ENCODE results near the gene LUM. TPM values are rescaled to one million over a fixed set of nuclear protein-coding genes. Genes with fewer than 3 reads are reported as not detected.
A peak's percentile ranks its signal among the peaks of the same experiment; 100 is the strongest.

Gene LUM
- total RNA-seq, 1 donor from 2014 or later, result 396 TPM

DNA sequence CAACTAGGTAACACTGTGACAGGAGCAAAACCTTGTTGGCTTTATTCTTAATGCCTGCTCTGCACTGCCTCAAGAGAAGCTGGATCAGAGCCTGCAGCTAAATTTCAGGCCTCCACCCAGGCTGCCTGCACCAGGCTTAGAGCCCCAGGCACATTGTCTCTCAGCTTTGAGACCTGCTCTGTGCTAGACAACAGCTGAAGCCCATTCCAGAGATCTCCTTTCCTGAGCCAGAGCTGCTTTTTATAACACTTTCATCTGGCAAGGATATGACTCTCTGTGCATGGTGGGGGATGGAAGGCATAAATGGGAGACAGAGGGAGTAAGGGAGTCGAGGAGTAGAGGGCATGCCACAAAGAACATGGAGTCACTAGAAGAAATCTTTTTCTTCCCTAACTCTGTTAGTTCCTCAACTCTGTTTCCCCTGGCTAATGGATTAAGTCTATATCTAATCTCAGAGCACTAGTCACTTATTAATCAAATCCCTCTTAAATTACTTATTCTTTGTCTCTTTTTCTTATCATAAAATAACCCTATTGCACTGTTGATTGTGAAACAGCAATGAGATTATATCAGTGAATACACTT lies 27.1 kb upstream of the LUM start:
- no peak overlapping the region for H3K27ac ChIP-seq (ENCODE audit: low read depth, low read length)
- H3K27me3 ChIP-seq (ENCODE audit: control insufficient read depth in 3 of 3, insufficient read depth in 3 of 3, low read length in 3 of 3), result no peaks in the 10 kb centered on the region
- no peak overlapping the region for H3K4me3 ChIP-seq (ENCODE audit: low read length in 3 of 3)
- H3K4me1 ChIP-seq (ENCODE audit: control insufficient read depth in 3 of 3, insufficient read depth in 3 of 3, low read length in 3 of 3), result peaks cover 3 to 8% (median 4%) of the 10 kb centered on the region in 3 donors
- H3K36me3 ChIP-seq (ENCODE audit: control insufficient read depth in 3 of 3, insufficient read depth in 3 of 3, low read length in 3 of 3), result no peaks in the 10 kb centered on the region
- H3K9me3 ChIP-seq (ENCODE audit: control insufficient read depth in 3 of 3, low read length in 3 of 3), result no peaks in the 10 kb centered on the region
- H3K9ac ChIP-seq (ENCODE audit: low read depth in 1 of 3, low read length in 3 of 3), result peak overlapping the region in 1 of 3 donors; percentile 18

DNA sequence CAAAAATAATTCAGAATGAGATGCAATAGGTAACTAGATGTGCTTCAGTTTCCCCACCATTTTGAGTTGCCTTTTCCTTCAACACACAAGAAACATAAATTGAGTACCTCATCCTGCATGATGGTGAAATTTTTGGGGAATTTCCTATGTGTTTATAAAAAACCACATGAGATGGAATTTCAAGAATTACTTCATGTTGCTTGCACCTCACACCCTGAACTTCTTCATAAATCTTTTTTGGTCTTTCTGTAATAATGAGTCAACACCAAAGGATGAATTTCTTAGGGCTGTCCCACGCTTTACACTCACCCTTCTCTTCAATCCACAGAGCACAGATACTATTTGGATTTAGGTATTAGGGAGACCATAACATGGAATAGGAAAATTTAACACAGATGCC lies 22.6 kb upstream of the LUM start:
- no peak overlapping the region for H3K4me3 ChIP-seq (ENCODE audit: low read length in 3 of 3)

DNA sequence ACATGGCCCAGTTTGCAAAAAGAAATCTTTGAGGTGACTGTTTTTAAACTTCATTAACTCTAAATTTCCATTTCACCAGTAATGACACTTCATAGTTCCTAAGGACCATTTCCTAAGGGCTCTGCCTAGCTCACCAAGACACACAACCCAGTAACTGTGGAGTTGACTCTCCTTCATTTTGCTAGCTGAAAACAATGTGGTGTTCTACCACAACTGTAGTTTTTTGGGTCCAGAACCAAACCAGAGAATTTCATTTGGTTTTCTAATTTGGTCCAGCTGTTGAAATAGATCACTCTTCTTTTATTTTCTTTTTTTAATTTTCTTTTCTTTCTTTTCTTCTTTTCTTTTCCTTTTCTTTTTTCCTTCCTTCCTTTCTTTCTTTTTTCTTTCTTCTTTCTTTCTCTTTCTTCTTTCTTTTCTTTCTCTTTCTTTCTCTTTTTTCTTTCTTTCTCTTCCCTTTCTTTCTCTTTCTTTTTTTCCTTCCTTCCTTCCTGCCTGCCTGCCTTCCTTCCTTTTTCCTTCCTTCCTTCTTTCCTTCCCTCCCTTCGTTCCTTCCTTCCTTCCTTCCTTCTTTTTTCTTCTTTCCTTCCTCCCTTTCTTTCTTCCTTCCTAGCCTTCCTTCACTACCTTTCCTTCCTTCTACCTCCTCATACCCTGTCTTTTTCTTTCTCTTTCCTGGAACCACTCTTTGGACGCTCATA lies 18.5 kb upstream of the LUM start:
- Histone ChIP-seq H3K27me3 (ENCODE audit: control insufficient read depth in 3 of 3, insufficient read depth in 3 of 3, low read length in 3 of 3) (no peaks in the 10 kb centered on the region), H3K9ac (ENCODE audit: low read depth in 1 of 3, low read length in 3 of 3) (no peak overlapping the region), H3K9me3 (ENCODE audit: control insufficient read depth in 3 of 3, low read length in 3 of 3) (no peaks in the 10 kb centered on the region), H3K4me3 (ENCODE audit: low read length in 3 of 3) (no peak overlapping the region), H3K4me1 (ENCODE audit: control insufficient read depth in 3 of 3, insufficient read depth in 3 of 3, low read length in 3 of 3) (no peaks in the 10 kb centered on the region), H3K27ac (ENCODE audit: low read depth, low read length) (no peak overlapping the region), H3K36me3 (ENCODE audit: control insufficient read depth in 3 of 3, insufficient read depth in 3 of 3, low read length in 3 of 3) (no peaks in the 10 kb centered on the region)

More for the DNA sequence above, 22.6 kb upstream of the LUM start:
- H3K27me3 ChIP-seq (ENCODE audit: control insufficient read depth in 3 of 3, insufficient read depth in 3 of 3, low read length in 3 of 3), result no peaks in the 10 kb centered on the region
- peaks cover 3 to 8% (median 4%) of the 10 kb centered on the region in 3 donors for H3K4me1 ChIP-seq (ENCODE audit: control insufficient read depth in 3 of 3, insufficient read depth in 3 of 3, low read length in 3 of 3)
- H3K27ac ChIP-seq (ENCODE audit: low read depth, low read length), result no peak overlapping the region
- H3K9ac ChIP-seq (ENCODE audit: low read depth in 1 of 3, low read length in 3 of 3), result no peak overlapping the region
- no peaks in the 10 kb centered on the region for H3K36me3 ChIP-seq (ENCODE audit: control insufficient read depth in 3 of 3, insufficient read depth in 3 of 3, low read length in 3 of 3)
- no peaks in the 10 kb centered on the region for H3K9me3 ChIP-seq (ENCODE audit: control insufficient read depth in 3 of 3, low read length in 3 of 3)

DNA sequence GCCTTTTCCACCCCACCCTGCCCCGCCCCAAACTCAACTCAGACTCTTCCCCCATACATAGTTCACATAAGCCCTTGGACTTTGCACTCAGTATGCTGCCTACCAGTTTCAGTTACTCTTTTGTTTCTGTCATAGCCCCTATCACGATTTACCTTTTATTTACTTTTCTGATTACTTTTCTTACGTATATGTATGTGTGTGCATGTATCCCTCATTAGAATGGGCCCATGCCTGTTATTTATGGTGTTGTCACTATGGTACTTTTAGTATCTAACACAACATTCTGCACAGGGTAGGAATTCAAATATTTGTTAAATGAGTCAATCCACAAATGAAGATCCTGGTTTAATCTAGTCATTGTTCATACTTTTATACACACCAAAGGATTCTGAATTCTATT lies 16.5 kb upstream of the LUM start:
- Histone ChIP-seq H3K4me3 (ENCODE audit: low read length in 3 of 3) (no peak overlapping the region), H3K4me1 (ENCODE audit: control insufficient read depth in 3 of 3, insufficient read depth in 3 of 3, low read length in 3 of 3) (no peaks in the 10 kb centered on the region), H3K36me3 (ENCODE audit: control insufficient read depth in 3 of 3, insufficient read depth in 3 of 3, low read length in 3 of 3) (no peaks in the 10 kb centered on the region), H3K9me3 (ENCODE audit: control insufficient read depth in 3 of 3, low read length in 3 of 3) (no peaks in the 10 kb centered on the region), H3K27ac (ENCODE audit: low read depth, low read length) (no peak overlapping the region), H3K27me3 (ENCODE audit: control insufficient read depth in 3 of 3, insufficient read depth in 3 of 3, low read length in 3 of 3) (no peaks in the 10 kb centered on the region), H3K9ac (ENCODE audit: low read depth in 1 of 3, low read length in 3 of 3) (no peak overlapping the region)

DNA sequence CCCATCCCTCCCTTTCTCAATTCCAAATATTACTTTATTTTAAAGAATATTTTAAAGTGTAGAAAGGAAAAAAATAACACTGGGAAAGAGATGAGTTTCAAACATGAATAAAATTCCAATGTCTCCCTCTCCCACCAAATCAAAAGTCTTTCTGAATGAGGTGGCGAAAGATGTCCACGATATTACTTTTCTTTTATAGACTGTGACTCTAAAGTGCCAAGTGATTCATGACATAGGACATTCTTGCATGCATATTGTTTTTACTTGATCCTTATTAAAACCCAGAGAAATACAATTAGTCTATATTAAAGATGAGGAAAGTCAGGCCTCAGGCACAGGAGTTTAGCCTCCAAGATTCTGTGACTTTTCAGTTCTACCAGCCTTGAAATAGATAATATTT lies 16.0 kb upstream of the LUM start:
- no peaks in the 10 kb centered on the region for H3K9me3 ChIP-seq (ENCODE audit: control insufficient read depth in 3 of 3, low read length in 3 of 3)
- no peak overlapping the region for H3K4me3 ChIP-seq (ENCODE audit: low read length in 3 of 3)
- H3K4me1 ChIP-seq (ENCODE audit: control insufficient read depth in 3 of 3, insufficient read depth in 3 of 3, low read length in 3 of 3), result no peaks in the 10 kb centered on the region
- H3K9ac ChIP-seq (ENCODE audit: low read depth in 1 of 3, low read length in 3 of 3), result no peak overlapping the region
- H3K36me3 ChIP-seq (ENCODE audit: control insufficient read depth in 3 of 3, insufficient read depth in 3 of 3, low read length in 3 of 3), result no peaks in the 10 kb centered on the region
- no peaks in the 10 kb centered on the region for H3K27me3 ChIP-seq (ENCODE audit: control insufficient read depth in 3 of 3, insufficient read depth in 3 of 3, low read length in 3 of 3)
- H3K27ac ChIP-seq (ENCODE audit: low read depth, low read length), result no peak overlapping the region

DNA sequence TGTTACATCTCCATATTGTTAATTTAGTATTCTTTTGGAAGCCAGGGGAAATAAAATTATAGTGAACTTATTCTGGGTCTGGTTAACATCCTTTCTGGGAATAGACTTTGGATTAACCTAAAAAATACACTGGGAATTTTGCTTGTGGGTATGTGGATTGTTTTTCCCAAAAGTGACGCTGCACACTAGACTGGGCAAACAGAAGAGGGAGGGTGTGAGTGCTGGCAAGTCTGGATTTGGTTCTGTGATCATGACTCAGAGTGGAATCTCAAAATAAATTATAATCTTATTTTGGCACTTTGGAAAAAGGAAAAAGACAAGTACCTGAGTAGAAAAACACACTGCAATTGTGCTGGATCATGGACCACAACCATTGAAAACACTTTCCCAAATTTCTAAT lies 15.2 kb upstream of the LUM start:
- no peaks in the 10 kb centered on the region for H3K4me1 ChIP-seq (ENCODE audit: control insufficient read depth in 3 of 3, insufficient read depth in 3 of 3, low read length in 3 of 3)
- no peaks in the 10 kb centered on the region for H3K36me3 ChIP-seq (ENCODE audit: control insufficient read depth in 3 of 3, insufficient read depth in 3 of 3, low read length in 3 of 3)
- no peak overlapping the region for H3K27ac ChIP-seq (ENCODE audit: low read depth, low read length)
- no peaks in the 10 kb centered on the region for H3K27me3 ChIP-seq (ENCODE audit: control insufficient read depth in 3 of 3, insufficient read depth in 3 of 3, low read length in 3 of 3)
- no peaks in the 10 kb centered on the region for H3K9me3 ChIP-seq (ENCODE audit: control insufficient read depth in 3 of 3, low read length in 3 of 3)
- no peak overlapping the region for H3K4me3 ChIP-seq (ENCODE audit: low read length in 3 of 3)
- no peak overlapping the region for H3K9ac ChIP-seq (ENCODE audit: low read depth in 1 of 3, low read length in 3 of 3)

DNA sequence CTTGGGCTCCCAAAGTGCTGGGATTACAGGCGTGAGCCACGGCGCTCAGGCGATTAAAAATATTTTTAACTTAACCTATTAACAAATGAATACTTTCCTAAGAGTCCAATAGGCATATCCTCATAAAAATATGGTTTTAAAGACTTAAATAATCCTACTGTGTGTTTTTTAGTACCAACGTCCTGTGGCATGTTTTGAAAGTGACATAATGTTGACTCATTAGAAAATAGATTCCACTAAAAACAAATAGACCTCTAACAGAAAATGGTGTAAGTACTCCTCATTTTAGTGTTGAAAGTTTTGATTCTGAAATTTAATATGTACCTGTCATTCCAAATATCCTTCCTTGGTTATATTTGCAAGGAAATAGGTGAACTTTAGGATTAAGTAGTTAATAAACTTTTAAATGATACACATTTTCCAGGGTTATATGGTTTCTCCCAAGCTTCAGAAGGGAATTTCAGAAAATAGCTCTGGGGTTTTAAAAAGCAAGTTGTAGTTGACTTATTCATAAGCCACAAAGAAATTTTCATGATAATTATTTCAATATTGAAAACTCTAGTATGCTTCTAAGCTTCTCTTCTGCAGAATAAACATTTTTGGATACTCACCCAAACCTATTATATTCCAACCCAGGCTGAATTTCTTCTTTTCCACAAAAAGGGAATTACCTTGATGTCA lies 12.1 kb upstream of the LUM start:
- Histone ChIP-seq H3K4me1 (ENCODE audit: control insufficient read depth in 3 of 3, insufficient read depth in 3 of 3, low read length in 3 of 3) (no peaks in the 10 kb centered on the region), H3K27ac (ENCODE audit: low read depth, low read length) (no peak overlapping the region), H3K9ac (ENCODE audit: low read depth in 1 of 3, low read length in 3 of 3) (no peak overlapping the region), H3K4me3 (ENCODE audit: low read length in 3 of 3) (no peak overlapping the region), H3K27me3 (ENCODE audit: control insufficient read depth in 3 of 3, insufficient read depth in 3 of 3, low read length in 3 of 3) (no peaks in the 10 kb centered on the region), H3K9me3 (ENCODE audit: control insufficient read depth in 3 of 3, low read length in 3 of 3) (no peaks in the 10 kb centered on the region), H3K36me3 (ENCODE audit: control insufficient read depth in 3 of 3, insufficient read depth in 3 of 3, low read length in 3 of 3) (no peaks in the 10 kb centered on the region)

DNA sequence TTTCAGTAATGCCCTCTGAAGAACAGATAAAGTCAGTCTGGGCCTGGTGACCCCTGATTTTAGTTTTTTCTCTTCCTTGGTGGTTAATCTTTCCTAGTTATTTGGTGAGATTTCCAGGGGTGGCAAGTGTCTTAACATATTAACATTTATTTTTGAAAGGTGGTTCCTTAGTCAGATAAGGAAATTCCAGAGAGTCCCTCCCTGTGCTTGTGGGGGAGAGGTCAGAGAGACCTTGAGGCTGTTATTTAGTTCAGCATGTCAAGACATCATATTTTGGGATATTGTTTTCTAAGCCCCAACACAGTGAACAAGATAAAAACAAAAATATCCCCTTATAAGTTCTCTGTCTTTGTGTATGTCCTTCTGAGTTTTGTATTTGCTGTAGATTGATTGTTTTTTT lies 9.5 kb upstream of the LUM start:
- no peaks in the 10 kb centered on the region for H3K9me3 ChIP-seq (ENCODE audit: control insufficient read depth in 3 of 3, low read length in 3 of 3)
- no peaks in the 10 kb centered on the region for H3K36me3 ChIP-seq (ENCODE audit: control insufficient read depth in 3 of 3, insufficient read depth in 3 of 3, low read length in 3 of 3)
- no peaks in the 10 kb centered on the region for H3K4me1 ChIP-seq (ENCODE audit: control insufficient read depth in 3 of 3, insufficient read depth in 3 of 3, low read length in 3 of 3)
- no peak overlapping the region for H3K4me3 ChIP-seq (ENCODE audit: low read length in 3 of 3)
- no peaks in the 10 kb centered on the region for H3K27me3 ChIP-seq (ENCODE audit: control insufficient read depth in 3 of 3, insufficient read depth in 3 of 3, low read length in 3 of 3)
- no peak overlapping the region for H3K9ac ChIP-seq (ENCODE audit: low read depth in 1 of 3, low read length in 3 of 3)
- H3K27ac ChIP-seq (ENCODE audit: low read depth, low read length), result no peak overlapping the region

DNA sequence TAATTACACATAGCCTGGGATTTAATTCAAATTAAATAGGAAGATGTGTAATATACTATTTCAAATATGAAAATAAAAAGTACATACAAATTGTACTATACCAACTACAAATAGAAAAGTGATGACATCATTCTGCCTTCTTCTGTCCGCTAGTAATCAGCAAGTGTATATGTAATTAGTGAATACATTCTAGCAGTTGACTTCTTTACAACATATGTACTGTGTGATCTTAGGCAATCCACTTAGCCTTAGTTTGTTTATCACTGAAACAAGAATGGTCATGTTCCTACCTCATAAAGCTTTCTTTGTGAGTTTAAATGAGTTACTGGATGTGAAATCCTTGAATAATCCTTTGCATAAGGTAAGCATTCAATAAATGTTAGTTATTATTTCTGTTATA lies 7.8 kb upstream of the LUM start:
- no peaks in the 10 kb centered on the region for H3K9me3 ChIP-seq (ENCODE audit: control insufficient read depth in 3 of 3, low read length in 3 of 3)
- no peak overlapping the region for H3K27ac ChIP-seq (ENCODE audit: low read depth, low read length)
- H3K36me3 ChIP-seq (ENCODE audit: control insufficient read depth in 3 of 3, insufficient read depth in 3 of 3, low read length in 3 of 3), result no peaks in the 10 kb centered on the region
- H3K4me3 ChIP-seq (ENCODE audit: low read length in 3 of 3), result no peak overlapping the region
- no peaks in the 10 kb centered on the region for H3K4me1 ChIP-seq (ENCODE audit: control insufficient read depth in 3 of 3, insufficient read depth in 3 of 3, low read length in 3 of 3)
- H3K9ac ChIP-seq (ENCODE audit: low read depth in 1 of 3, low read length in 3 of 3), result no peak overlapping the region
- no peaks in the 10 kb centered on the region for H3K27me3 ChIP-seq (ENCODE audit: control insufficient read depth in 3 of 3, insufficient read depth in 3 of 3, low read length in 3 of 3)

DNA sequence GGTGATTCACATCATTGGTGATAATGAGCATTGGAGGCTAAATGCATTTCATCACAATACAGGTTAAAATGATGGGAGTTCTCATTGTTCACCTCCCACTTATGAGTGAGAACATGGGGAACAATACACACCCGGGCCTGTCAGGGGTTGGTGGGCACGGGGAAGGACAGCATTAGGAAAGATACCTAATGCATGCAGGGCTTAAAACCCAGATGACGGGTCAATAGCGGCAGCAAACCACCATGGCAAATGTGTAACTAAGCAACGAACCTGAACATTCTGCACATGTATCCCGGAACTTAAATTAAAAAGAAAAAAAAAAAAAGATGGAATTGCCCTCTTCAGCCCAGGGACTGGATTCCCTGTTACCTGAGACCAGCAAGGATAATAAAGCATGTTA lies 2.3 kb upstream of the LUM start:
- H3K36me3 ChIP-seq (ENCODE audit: control insufficient read depth in 3 of 3, insufficient read depth in 3 of 3, low read length in 3 of 3), result no peaks in the 10 kb centered on the region
- H3K9ac ChIP-seq (ENCODE audit: low read depth in 1 of 3, low read length in 3 of 3), result no peak overlapping the region
- H3K4me1 ChIP-seq (ENCODE audit: control insufficient read depth in 3 of 3, insufficient read depth in 3 of 3, low read length in 3 of 3), result no peaks in the 10 kb centered on the region
- no peak overlapping the region for H3K27ac ChIP-seq (ENCODE audit: low read depth, low read length)
- no peak overlapping the region for H3K4me3 ChIP-seq (ENCODE audit: low read length in 3 of 3)
- H3K9me3 ChIP-seq (ENCODE audit: control insufficient read depth in 3 of 3, low read length in 3 of 3), result no peaks in the 10 kb centered on the region
- H3K27me3 ChIP-seq (ENCODE audit: control insufficient read depth in 3 of 3, insufficient read depth in 3 of 3, low read length in 3 of 3), result peaks cover 0 to 3% (median 0%) of the 10 kb centered on the region in 3 donors
